WTC11 (cell line): ENCODE results near the gene TRPM7. TPM values are rescaled to one million over a fixed set of nuclear protein-coding genes. Genes with fewer than 3 reads are reported as not detected.

Source experiments
- ATAC-seq: fragments of 200-7000 bp; cut with Tn5 transposase; 2 replicates; pipeline ENCODE4 v1.10.0; 2021; ENCODE audit warnings: mild to moderate bottlenecking, moderate library complexity
- CTCF ChIA-PET: fragments of 300-600 bp; sonication (Branson Sonifier 250); formaldehyde crosslinking; loops from one replicate; lab custom pipeline; 2021; ENCODE audit warnings: antibody characterized with exemption; lab: Charles Lee
- POLR2A ChIA-PET: fragments of 350-600 bp; sonication (Branson Sonifier 250); formaldehyde crosslinking; loops from one replicate; lab custom pipeline; 2021; ENCODE audit warnings: antibody characterized with exemption; lab: Charles Lee
- DNase-seq: peaks from one replicate; pipeline ENCODE4 v3.0.0; 2021; ENCODE audit warnings: low spot score
- H3K27ac Mint-ChIP-seq: 2 replicates; pipeline ENCODE4 v1.8.0; 2021; ENCODE audit warnings: mixed read lengths
- H3K27me3 Mint-ChIP-seq: 2 replicates; pipeline ENCODE4 v1.8.0; 2021; ENCODE audit warnings: low read depth, mild to moderate bottlenecking, moderate library complexity, mixed read lengths
- H3K36me3 Mint-ChIP-seq: 2 replicates; pipeline ENCODE4 v1.8.0; 2021; ENCODE audit warnings: mixed read lengths
- H3K4me1 Mint-ChIP-seq: 2 replicates; pipeline ENCODE4 v1.8.0; 2022; ENCODE audit warnings: mixed read lengths
- H3K4me3 Mint-ChIP-seq: 2 replicates; pipeline ENCODE4 v1.8.0; 2021; ENCODE audit warnings: mild to moderate bottlenecking, moderate library complexity, mixed read lengths
- H3K9me3 Mint-ChIP-seq: 2 replicates; pipeline ENCODE4 v1.8.0; 2021; ENCODE audit warnings: mixed read lengths
- ARID4B ChIP-seq: sonication (generic); formaldehyde crosslinking; IDR thresholded peaks from 2 replicates; pipeline ENCODE4 v1.8.0; 2023; ENCODE audit warnings: missing genetic modification reagents, mild to moderate bottlenecking, borderline replicate concordance
- GRHL2 ChIP-seq: fragments of 250-450 bp; sonication (Bioruptor Pico); IDR thresholded peaks from 2 replicates; pipeline ENCODE4 v1.8.0; 2022; ENCODE audit warnings: mild to moderate bottlenecking, moderate library complexity; ENCODE audit not compliant: insufficient replicate concordance, severe bottlenecking
- NFATC4 ChIP-seq: fragments of 250-450 bp; sonication (Bioruptor Pico); IDR thresholded peaks from 2 replicates; pipeline ENCODE4 v1.9.0; 2021; ENCODE audit warnings: mild to moderate bottlenecking
- PRRX2 ChIP-seq: fragments of 250-450 bp; sonication (Bioruptor Pico); IDR thresholded peaks from 2 replicates; pipeline ENCODE4 v1.8.0; 2021; ENCODE audit warnings: mild to moderate bottlenecking
- RORB ChIP-seq: fragments of 250-450 bp; sonication (Bioruptor Pico); IDR thresholded peaks from 2 replicates; pipeline ENCODE4 v1.9.0; 2021; ENCODE audit warnings: mild to moderate bottlenecking
- TEAD1 ChIP-seq: sonication (generic); formaldehyde crosslinking; IDR thresholded peaks from 2 replicates; pipeline ENCODE4 v1.8.0; 2022; ENCODE audit warnings: mild to moderate bottlenecking, missing genetic modification reagents
- ZBTB43 ChIP-seq: sonication (generic); formaldehyde crosslinking; IDR thresholded peaks from 2 replicates; pipeline ENCODE4 v1.8.1; 2023; ENCODE audit warnings: mild to moderate bottlenecking, missing genetic modification reagents
- ZNF281 ChIP-seq: sonication (generic); formaldehyde crosslinking; IDR thresholded peaks from 2 replicates; pipeline ENCODE4 v1.8.0; 2023; ENCODE audit warnings: mild to moderate bottlenecking, missing genetic modification reagents
- ZNF416 ChIP-seq: fragments of 250-450 bp; sonication (Bioruptor Pico); IDR thresholded peaks from 2 replicates; pipeline ENCODE4 v1.9.0; 2021; ENCODE audit warnings: mild to moderate bottlenecking, inconsistent platforms
- ZNF425 ChIP-seq: fragments of 250-450 bp; sonication (Bioruptor Pico); conservative IDR thresholded peaks from 2 replicates; pipeline ENCODE4 v1.9.0; 2021; ENCODE audit warnings: mild to moderate bottlenecking
- ZNF512 ChIP-seq: sonication (generic); formaldehyde crosslinking; IDR thresholded peaks from 2 replicates; pipeline ENCODE4 v1.8.1; 2022; ENCODE audit warnings: missing genetic modification reagents, borderline replicate concordance
- total RNA-seq: library from RNA; stranded (reverse); gene quantifications from 3 replicates; pipeline ENCODE4 v1.2.3, GENCODE V29; 2021

Gene TRPM7
- total RNA-seq, 1 experiment from 2014 or later: 24.0 TPM

GRCh38 chr15:50633653-50634052, 52.9 kb downstream of the TRPM7 start:
- Mint-ChIP-seq H3K27me3 (no peaks in the 10 kb centered on the region), H3K4me3 (no peak overlapping the region), H3K9me3 (no peaks in the 10 kb centered on the region), H3K4me1 (no peaks in the 10 kb centered on the region), H3K36me3 (peaks cover 28% of the 10 kb centered on the region), H3K27ac (no peak overlapping the region)
- DNase-seq: no peak
- TF ChIP-seq ZNF416 (CRISPR knock-in tag) (no peak), ZBTB43 (CRISPR knock-in tag) (no peak), ZNF281 (CRISPR knock-in tag) (no peak), ZNF425 (no peak), TEAD1 (CRISPR knock-in tag) (no peak), RORB (no peak), ARID4B (CRISPR knock-in tag) (no peak), NFATC4 (CRISPR knock-in tag) (no peak)
- CTCF ChIA-PET: no interaction called here
- POLR2A ChIA-PET: no interaction called here
- no peak for ATAC-seq

- Mint-ChIP-seq H3K4me3 (no peak overlapping the region), H3K36me3 (peaks cover 5% of the 10 kb centered on the region), H3K27ac (no peak overlapping the region), H3K27me3 (no peaks in the 10 kb centered on the region), H3K4me1 (no peaks in the 10 kb centered on the region), H3K9me3 (no peaks in the 10 kb centered on the region)
- no peak for ATAC-seq
- ChIA-PET CTCF (no interaction called here), POLR2A (interaction anchor here (0.6 kb wide), 1 partner anchor 16 kb away, joined by 7 read pairs; no protein-coding TSS in a partner anchor)
- no peak for DNase-seq
- TF ChIP-seq GRHL2: no peak
- no peak for TF ChIP-seq PRRX2
- TF ChIP-seq ZNF512: no peak
Observed at GRCh38 chr15:50628421-50628820, 58.2 kb downstream of the TRPM7 start.
